AG09309 (cell line): ENCODE results near the gene ZNF554.

Source experiments
- DNase-seq: peaks from one replicate; pipeline ENCODE4 v3.0.0-alpha.2; 2010; ENCODE audit warnings: low read depth
- H3K4me3 ChIP-seq: 2 replicates; pipeline ENCODE4 v1.5.1; 2011; ENCODE audit warnings: mild to moderate bottlenecking, low read depth, low read length, moderate library complexity; ENCODE audit not compliant: control insufficient read depth
- TF ChIP-seq, protein P1 (sequence below): IDR thresholded peaks from 2 replicates; pipeline ENCODE4 v1.5.1; 2011; ENCODE audit warnings: mild to moderate bottlenecking, low read depth, low read length, inconsistent platforms; ENCODE audit not compliant: insufficient read depth, control insufficient read depth; ENCODE audit errors: missing control alignments

Gene ZNF554

DNA sequence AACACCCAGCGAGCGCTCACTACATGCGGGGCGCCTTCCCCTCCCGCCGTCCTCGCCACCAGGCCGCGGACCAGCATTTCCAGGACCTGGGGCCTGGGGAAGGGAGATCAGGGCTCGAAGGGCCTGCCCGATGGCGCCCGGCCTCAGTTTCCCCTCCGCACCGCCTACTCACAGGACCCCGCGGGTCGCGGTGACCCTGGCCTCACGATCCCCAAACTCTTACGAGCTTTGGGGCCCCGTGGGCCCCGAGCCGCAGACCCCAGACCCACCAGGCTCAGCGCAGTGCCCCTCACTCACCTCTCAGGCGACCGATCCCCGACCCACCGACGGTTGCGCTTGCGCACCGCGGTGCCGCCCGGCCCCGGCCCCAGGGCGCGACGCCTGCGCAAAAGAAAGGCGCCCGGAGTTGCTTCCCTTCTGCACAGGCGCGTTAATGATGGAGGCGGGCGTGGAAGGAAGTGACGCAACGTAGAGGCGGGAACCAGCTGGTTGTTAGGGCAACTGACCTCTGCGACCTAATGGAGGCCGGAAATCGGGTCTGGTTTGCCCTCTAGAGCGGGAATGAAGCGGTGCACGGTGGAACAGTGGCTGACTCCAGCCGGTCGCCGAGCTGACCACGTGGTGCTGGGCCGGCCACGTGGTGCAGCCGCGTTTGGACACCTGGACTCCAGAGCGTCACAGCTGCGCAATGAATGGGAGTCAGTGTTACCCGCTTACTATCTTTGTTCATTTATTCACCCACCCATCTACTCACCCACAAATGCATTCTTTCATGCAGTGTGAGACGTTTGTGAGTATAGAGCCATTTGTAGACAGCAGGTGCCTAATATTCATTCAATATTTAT is 36.5 kb upstream of the ZNF554 start, which contains the start of gene SGTA:
Gene SGTA, minus strand, starts transcription at position 338 of the 845 bp plus-strand sequence. CDS start 14,205 bp downstream, outside the sequence.
- TF ChIP-seq, protein P1, sequence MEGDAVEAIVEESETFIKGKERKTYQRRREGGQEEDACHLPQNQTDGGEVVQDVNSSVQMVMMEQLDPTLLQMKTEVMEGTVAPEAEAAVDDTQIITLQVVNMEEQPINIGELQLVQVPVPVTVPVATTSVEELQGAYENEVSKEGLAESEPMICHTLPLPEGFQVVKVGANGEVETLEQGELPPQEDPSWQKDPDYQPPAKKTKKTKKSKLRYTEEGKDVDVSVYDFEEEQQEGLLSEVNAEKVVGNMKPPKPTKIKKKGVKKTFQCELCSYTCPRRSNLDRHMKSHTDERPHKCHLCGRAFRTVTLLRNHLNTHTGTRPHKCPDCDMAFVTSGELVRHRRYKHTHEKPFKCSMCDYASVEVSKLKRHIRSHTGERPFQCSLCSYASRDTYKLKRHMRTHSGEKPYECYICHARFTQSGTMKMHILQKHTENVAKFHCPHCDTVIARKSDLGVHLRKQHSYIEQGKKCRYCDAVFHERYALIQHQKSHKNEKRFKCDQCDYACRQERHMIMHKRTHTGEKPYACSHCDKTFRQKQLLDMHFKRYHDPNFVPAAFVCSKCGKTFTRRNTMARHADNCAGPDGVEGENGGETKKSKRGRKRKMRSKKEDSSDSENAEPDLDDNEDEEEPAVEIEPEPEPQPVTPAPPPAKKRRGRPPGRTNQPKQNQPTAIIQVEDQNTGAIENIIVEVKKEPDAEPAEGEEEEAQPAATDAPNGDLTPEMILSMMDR = peak; percentile 47
- H3K4me3 ChIP-seq = peak within 1 kb of the TSS; percentile 100
- peak; percentile 95 for DNase-seq

DNA sequence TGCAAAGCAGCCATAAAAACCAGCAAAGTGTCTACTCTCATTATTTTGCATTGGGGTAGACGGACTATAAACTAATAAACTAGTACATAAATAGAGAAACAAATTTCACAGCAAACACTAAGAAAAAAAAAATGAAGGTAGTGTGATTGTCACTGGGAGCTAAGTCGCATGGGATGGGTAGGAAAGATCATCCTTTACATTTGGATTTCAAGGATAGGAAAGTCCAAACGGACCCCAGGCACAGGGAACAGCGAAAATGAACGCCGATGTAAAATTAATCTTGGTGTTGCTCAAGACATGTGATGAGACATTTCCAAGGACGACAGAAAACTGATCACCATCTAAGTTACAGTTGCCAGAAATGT is 35.9 kb upstream of the ZNF554 start:
- DNase-seq = no peak
- TF ChIP-seq, protein P1 = no peak
- peak overlapping the region; percentile 38 for H3K4me3 ChIP-seq

DNA sequence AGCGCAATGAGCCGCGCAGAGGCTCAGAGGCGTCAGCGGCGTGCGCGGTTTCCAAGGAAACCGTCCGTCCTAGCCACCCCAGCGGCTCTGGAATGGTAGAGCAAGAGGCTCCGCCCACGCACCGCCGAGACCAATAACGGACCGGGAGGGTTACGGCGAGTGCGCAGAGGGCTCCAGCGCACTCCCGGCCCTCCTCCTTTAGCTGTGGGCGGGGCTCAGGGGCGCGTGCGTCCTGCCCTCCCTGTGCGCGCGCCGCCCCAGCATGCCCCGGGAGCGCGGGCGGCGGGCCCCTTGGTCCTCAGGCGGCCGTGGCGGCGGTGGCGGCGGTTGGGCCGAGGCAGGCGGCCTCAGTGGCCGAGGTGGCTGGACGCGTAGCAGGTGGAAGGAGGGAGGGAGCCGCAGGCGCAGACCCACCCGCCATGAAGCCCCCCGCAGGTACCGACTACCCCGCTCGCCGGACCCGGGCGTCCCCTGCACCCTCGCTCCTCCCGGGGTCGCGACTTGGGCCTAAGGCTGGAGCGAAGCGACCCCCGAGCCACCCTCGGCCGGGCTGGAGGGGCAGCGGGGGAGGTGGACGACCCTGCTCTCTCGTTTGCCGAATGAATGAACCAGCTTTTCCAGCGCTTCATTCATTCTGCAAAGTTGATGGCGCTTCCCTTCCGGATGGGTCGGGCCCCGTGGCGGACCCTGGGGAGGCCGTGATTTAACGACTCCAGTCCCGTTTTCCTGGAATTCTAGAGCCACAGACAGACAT is 34.2 kb upstream of the ZNF554 start, which contains the start of gene THOP1:
Gene THOP1, plus strand, starts transcription at position 260 of the 754 bp plus-strand sequence. Its CDS starts 160 bp downstream, at position 420.
- H3K4me3 ChIP-seq = peak within 1 kb of the TSS; percentile 67
- TF ChIP-seq, protein P1 = no peak
- DNase-seq = peak; percentile 90

DNA sequence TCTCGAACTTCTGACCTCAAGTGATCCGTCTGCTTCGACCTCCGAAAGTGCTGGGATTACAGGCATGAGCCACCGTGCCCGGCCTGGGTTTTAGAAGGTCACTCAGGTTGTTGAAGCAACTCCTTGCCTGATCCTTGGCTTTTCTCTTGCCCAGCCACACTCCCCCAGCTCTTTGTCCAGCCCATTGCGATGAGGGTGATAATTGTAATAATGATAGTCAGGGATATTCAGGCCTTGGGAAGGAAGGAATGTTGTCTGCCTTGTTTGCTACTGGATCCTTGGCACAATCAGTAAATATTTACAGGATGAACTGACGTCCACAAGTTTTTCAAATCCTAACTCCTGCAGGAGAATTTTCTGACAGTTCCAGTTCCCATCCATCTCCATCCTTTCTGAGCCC is 32.6 kb upstream of the ZNF554 start:
- no peak for DNase-seq
- TF ChIP-seq, protein P1 = no peak
- H3K4me3 ChIP-seq = no peak overlapping the region

DNA sequence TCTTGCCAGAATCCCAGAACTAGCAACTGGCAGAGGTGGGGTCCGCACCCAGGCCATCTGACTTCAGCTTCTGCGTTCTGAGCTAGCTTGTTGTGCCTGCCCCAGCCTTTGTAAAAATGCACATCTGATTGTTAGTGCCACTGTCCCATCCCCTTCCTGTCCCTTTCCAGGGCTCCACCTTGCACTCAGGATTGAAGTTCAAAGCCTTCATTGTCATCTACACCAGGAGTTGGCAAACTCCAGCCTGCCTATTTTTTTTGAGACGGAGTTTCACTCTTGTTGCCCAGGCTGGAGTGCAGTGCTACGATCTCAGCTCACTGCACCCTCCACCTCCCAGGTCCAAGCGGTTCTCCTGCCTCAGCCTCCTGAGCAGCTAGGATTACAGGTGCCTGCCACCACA is 31.4 kb upstream of the ZNF554 start:
- H3K4me3 ChIP-seq = no peak overlapping the region
- DNase-seq = no peak
- TF ChIP-seq, protein P1 = no peak

DNA sequence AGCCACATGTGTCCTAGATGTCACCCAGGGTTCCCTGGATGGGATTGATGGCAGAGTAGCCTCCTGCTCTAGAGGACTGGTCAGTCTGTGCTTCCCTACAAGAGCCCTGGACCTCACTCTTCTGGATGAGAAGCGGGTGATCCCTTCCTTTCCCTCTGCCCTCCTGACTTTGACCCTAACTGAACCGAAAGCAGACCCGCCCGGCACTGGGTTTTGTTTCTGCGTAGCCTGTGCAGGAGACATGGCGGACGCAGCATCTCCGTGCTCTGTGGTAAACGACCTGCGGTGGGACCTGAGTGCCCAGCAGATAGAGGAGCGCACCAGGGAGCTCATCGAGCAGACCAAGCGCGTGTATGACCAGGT is 29.5 kb upstream of the ZNF554 start:
- no peak overlapping the region for H3K4me3 ChIP-seq
- no peak for DNase-seq
- TF ChIP-seq, protein P1 = no peak
